Activated naive CD4-positive, alpha-beta T cell treated with anti-CD3 and anti-CD28 coated beads, Interleukin-2, amount 50 U/mL, for 72 hours (primary cell): Measurements from ENCODE around the gene CYLD. TPM values are rescaled to one million over a fixed set of nuclear protein-coding genes. Genes with fewer than 3 reads are reported as not detected.

Source experiments
- ATAC-seq, 2 donors: fragments of 150-1000 bp; cut with Tn5 transposase; 2 replicates each; pipeline ENCODE4 v1.10.0; 2021; ENCODE audit warnings: mild to moderate bottlenecking in 2 of 2, moderate library complexity in 2 of 2
- DNase-seq, 2 donors: peaks; one replicate each; pipeline ENCODE4 v3.0.0; 2021 to 2022; ENCODE audit warnings: low spot score in 2 of 2
- H3K27ac Mint-ChIP-seq, 2 donors: one replicate each; pipeline ENCODE4 v1.8.0; 2022; ENCODE audit warnings: mild to moderate bottlenecking in 2 of 2, mixed read lengths in 2 of 2
- H3K36me3 Mint-ChIP-seq, 2 donors: one replicate each; pipeline ENCODE4 v1.8.0; 2022; ENCODE audit warnings: mixed read lengths in 2 of 2
- H3K9me3 Mint-ChIP-seq, 2 donors: one replicate each; pipeline ENCODE4 v1.8.0; 2022; ENCODE audit warnings: mixed read lengths in 2 of 2
- total RNA-seq, 2 donors: library from RNA; stranded (reverse); gene quantifications; one replicate each; pipeline ENCODE4 v1.2.3, GENCODE V29; 2022

Gene CYLD
- total RNA-seq, 2 donors from 2014 or later, result 88.2 to 92.9 TPM

DNA sequence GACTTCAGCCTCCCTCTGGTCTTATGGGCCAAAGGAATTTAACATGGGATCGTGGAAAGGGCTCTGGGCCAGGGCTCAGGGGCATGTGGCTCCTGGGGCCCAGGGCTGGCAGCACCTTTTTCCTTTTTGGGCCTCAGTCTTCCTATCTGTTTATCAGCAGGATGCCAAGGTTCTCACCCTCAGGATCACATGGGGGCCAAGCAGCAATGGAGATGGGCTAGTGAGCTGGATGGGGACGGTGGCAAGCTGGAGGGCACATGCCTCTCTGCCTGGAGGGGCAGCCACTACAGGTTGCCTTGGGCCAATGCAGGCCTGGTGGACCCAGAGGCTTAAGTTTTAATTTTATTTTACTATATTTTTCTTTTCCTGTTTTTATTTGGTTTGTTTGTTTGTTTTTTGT lies 95.4 kb downstream of the CYLD start:
- H3K27ac Mint-ChIP-seq, result no peak overlapping the region
- ATAC-seq (no peak), DNase-seq (no peak)
- no peaks in the 10 kb centered on the region for H3K9me3 Mint-ChIP-seq
- H3K36me3 Mint-ChIP-seq, result no peaks in the 10 kb centered on the region

DNA sequence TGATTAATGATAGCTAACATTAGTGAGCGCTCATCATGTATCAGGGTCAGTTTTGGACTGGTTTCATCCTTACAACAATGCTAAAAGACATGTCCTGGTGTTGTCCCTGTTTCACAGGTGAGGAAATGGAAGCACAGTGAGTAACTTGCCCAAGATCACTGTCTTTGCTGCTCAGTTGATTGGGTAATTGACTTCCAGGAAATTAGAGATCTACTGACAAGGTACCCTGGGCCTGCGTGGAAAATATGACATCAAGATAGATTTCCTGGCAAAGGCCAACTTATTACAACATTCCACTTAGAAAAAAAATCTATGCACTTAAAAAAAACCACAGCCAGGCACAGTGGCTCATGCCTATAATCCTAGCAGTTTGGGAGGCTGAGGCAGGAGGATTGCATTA lies 96.3 kb downstream of the CYLD start:
- Mint-ChIP-seq H3K9me3 (no peaks in the 10 kb centered on the region), H3K27ac (no peak overlapping the region), H3K36me3 (no peaks in the 10 kb centered on the region)
- ATAC-seq, result peak in 1 of 2 donors; percentile 42
- no peak for DNase-seq

DNA sequence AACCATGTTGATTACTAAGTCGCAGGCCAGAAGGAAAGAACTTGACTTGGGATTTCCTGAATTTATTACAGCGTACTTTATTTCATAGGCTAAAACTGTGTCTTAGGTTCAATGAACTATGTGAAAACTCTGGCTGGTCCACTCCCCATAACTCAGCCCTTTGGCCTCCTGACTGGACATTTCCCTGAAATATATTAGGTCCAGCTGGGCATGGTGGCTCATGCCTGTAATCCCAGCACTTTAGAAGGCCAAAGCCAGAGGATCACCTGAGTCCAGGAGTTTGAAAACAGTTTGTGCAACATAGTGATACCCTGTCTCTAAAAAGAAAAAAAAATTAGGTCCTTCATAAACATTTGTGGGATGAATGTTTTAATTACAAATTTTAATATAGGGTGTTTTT lies 97.0 kb downstream of the CYLD start:
- DNase-seq, result no peak
- H3K9me3 Mint-ChIP-seq, result no peaks in the 10 kb centered on the region
- ATAC-seq, result no peak
- no peaks in the 10 kb centered on the region for H3K36me3 Mint-ChIP-seq
- no peak overlapping the region for H3K27ac Mint-ChIP-seq

DNA sequence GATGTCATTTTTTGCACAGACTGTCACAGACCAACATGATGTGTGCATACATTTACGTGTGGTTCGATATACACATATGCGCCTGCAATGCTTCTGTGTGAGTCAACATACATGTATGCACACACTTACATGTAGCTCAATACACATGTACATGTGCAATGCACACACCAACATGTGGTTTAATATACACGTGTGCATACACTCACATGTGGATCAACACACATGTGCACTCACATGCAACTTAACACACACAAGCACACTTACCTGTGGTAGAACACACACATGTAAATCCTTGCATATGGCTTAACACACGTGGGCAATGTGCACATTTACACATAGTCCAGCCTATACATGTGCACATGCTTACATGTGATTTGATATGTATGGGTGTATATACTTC lies 97.5 kb downstream of the CYLD start:
- no peaks in the 10 kb centered on the region for H3K9me3 Mint-ChIP-seq
- H3K27ac Mint-ChIP-seq, result no peak overlapping the region

DNA sequence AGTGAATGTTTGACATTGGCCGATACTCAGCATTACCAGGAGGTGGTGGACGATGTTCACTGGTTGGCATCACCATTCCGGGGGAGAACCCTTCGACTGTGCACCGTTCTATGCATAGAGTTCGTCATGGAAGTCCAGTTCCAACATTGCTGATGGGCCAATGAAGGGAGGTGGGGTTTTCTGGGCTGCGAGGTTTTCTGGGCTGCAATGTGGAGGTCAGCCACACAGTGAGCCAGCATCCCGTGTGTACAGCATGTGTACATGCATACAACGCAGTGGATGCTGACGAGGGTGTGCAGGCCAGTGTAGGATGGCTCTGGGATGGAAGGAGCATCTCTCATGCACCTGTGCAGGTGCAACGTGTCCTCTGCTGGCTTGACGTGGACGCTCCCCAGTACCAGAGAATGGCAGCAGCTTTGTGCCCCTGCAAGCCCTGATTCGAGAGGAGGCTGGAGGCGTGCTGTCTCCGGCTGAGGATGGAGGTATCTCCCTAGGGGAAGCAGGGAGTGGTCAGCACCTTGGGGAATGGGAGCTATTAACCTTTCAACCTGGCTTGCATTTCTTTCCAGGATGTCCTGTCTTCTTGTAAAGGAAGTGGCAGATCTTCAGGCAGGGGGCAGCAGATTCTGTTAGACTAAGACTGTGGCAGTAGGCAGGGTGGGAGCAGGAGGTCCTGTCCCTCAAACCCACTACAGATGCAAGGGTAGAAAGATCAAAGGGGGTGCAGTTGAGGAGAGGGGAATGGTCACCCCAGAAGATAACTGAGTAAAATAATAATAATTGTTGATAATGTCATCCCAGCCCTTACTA lies 98.2 kb downstream of the CYLD start:
- Mint-ChIP-seq H3K36me3 (no peaks in the 10 kb centered on the region), H3K27ac (no peak overlapping the region), H3K9me3 (no peaks in the 10 kb centered on the region)
- DNase-seq (no peak), ATAC-seq (no peak)

More for the DNA sequence above, 97.5 kb downstream of the CYLD start:
- no peak for ATAC-seq
- no peak for DNase-seq
- H3K36me3 Mint-ChIP-seq, result no peaks in the 10 kb centered on the region

DNA sequence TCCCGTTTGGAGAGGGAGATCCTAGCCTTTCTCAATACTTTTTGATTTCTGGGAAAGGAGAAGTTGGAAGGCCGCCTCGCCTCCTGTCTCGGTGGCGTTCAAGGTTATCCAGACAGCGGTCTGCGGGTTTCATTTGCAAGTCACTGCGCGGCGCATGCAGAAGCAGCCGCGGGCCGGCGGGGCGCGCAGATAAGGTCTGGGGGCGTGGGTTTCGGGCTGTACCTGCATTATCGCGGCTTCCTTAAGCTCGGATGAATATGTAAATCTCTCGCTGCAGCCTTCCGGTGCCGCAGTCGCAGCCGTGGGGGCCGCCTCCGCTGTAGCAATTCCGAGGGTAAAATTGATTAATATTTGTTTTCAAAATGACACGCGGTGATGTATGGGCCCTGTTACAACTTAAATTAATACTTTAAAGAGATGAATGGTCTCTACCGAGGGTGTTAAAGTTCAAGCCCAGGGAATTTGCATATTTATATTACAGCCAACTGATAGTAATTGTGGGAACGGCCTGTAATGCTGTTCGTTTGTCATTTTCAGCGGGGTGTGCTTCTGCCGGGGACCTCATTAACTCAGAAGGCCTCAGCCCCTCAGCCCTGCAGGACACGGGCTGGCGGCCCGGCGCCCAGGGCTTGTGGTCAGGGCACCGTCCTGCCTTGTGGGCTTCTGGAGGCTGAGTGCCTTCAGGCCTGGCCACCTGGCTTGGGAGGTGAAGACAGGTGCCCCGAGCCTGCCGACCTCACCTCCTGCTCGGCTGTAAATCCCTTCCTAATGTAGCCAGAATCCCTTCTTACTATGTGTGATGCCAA lies 99.4 kb downstream of the CYLD start:
- Mint-ChIP-seq H3K9me3 (no peaks in the 10 kb centered on the region), H3K27ac (no peak overlapping the region), H3K36me3 (no peaks in the 10 kb centered on the region)
- DNase-seq (peak in 1 of 2 donors; percentile 20), ATAC-seq (peak; percentile 42 to 67)

DNA sequence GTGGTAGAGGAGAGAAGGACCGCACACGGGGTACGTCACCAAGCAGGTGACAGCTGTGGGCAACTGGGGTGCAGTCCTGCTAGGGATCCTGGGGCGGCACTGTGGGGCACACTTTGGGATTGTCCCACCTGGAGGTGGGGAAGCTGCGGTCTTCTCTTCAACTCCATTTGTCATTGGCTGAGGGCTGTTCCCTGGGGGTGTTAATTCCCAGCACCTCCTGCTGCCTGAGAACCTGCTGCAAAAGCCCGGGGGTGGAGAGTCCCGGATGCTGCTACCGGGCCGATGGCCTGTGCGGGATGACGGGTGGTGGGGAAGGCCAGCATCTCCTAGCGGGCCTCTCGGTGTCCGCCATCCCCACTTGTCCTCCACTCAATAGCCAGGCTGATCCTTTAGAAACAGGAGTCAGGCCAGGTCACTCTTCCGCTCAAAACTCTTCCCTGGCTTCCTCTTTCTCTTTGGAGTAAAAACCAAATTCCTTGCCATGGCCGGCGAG lies 100.2 kb downstream of the CYLD start:
- Mint-ChIP-seq H3K9me3 (no peaks in the 10 kb centered on the region), H3K36me3 (no peaks in the 10 kb centered on the region), H3K27ac (peak overlapping the region in 1 of 2 donors; percentile 28)
- DNase-seq (no peak), ATAC-seq (no peak)

DNA sequence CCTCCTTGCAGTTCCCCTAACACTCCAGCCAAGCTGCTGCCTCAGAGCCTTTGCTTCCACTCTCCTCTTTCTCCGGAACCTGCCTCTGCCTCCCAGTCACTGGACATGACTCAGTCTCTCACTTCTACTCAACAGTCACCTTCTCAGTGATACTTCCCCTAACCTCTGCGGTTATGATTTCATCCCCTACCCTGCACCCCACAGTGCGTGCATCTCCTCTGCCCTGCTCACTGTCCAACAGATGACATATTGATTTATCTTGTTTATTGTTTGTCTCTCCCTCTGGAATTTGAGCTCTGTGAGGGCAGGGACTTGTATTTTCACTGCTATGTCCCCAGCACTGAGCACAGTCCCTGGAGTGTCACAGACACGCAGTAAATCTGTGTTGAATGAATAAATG lies 100.7 kb downstream of the CYLD start:
- Mint-ChIP-seq H3K9me3 (no peaks in the 10 kb centered on the region), H3K36me3 (no peaks in the 10 kb centered on the region), H3K27ac (peak overlapping the region in 1 of 2 donors; percentile 28)
- DNase-seq (no peak), ATAC-seq (peak; percentile 84 to 91)

DNA sequence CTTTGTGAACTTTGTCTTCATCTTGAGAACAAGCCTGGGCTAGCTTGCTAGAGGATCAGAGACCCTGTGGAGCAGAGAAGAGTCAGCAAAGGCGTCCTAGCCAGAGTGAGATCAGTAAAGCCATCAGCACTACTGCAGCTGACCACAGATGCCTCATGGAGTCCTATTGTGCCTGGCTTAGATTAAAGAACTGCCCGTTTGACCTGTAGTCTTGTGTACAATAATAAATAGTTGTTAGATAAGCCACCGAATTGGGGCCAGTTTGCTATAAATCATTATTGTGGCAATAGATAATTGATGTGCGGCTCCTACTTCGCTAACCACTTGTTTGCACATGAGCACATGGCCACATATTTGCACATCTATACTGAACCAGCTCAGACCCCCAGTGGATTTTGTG lies 103.0 kb downstream of the CYLD start:
- no peaks in the 10 kb centered on the region for H3K9me3 Mint-ChIP-seq
- DNase-seq (no peak), ATAC-seq (no peak)
- no peak overlapping the region for H3K27ac Mint-ChIP-seq
- H3K36me3 Mint-ChIP-seq, result no peaks in the 10 kb centered on the region

DNA sequence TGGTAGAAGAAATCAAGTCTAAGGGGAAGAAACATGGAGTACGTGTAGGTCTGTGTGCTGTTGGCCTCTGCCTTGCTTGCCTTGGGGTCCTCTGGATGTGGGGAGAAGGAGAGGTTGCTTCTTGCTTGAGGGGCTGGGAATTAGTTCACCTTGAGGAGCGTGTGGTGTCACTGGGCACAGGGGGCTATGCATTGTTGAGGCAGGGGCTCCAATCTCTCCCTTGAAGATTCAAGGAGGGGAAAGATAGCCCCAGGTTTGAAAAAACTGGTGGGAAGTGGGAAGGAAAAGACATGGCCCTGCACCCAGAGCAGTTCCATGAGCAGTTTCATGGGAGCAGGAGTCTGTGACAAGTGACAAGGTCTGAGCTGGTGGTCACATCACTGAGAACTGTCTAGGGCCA lies 103.4 kb downstream of the CYLD start:
- Mint-ChIP-seq H3K9me3 (no peaks in the 10 kb centered on the region), H3K36me3 (no peaks in the 10 kb centered on the region), H3K27ac (no peak overlapping the region)
- ATAC-seq (no peak), DNase-seq (no peak)

DNA sequence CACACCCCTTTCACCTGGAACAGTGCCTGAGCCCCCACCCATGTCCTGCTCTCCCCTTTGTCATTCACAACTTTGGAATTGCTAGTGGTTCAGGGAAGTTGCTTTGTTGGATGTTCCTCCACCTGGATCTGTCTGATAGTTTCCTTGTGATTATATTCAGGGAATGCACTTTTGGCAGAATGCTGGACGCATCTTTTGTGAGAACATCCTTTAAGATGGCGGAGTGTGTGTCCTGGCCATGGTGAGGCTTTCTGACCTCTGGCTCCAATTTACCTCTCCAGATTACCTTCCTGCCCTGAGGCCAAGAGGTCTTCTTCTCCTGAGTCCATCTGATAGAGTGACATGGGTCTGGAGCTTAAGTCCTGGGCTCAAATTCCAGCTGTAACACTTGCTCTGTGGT lies 104.6 kb downstream of the CYLD start:
- DNase-seq (no peak), ATAC-seq (no peak)
- no peak overlapping the region for H3K27ac Mint-ChIP-seq
- H3K36me3 Mint-ChIP-seq, result no peaks in the 10 kb centered on the region
- H3K9me3 Mint-ChIP-seq, result no peaks in the 10 kb centered on the region

DNA sequence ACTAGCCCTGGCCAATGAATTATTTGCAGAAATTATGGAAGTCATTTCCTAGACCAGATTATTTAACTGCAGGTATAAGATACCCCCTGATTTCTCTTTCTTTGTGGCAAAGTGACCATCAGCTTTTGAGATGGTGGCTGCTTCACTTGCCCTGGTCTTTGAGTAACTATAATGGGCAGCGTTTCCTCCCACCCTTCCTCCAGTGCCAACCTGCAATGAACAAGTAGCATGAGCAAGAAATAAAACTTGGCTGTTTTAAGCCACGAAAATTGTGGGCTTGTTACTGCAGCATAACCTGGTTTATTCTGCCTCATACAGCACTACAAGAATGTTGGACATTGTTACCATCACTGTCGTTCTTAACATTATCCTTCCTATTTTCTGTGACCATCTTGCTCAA lies 105.3 kb downstream of the CYLD start:
- ATAC-seq (no peak), DNase-seq (no peak)
- no peaks in the 10 kb centered on the region for H3K9me3 Mint-ChIP-seq
- no peaks in the 10 kb centered on the region for H3K36me3 Mint-ChIP-seq
- H3K27ac Mint-ChIP-seq, result no peak overlapping the region

DNA sequence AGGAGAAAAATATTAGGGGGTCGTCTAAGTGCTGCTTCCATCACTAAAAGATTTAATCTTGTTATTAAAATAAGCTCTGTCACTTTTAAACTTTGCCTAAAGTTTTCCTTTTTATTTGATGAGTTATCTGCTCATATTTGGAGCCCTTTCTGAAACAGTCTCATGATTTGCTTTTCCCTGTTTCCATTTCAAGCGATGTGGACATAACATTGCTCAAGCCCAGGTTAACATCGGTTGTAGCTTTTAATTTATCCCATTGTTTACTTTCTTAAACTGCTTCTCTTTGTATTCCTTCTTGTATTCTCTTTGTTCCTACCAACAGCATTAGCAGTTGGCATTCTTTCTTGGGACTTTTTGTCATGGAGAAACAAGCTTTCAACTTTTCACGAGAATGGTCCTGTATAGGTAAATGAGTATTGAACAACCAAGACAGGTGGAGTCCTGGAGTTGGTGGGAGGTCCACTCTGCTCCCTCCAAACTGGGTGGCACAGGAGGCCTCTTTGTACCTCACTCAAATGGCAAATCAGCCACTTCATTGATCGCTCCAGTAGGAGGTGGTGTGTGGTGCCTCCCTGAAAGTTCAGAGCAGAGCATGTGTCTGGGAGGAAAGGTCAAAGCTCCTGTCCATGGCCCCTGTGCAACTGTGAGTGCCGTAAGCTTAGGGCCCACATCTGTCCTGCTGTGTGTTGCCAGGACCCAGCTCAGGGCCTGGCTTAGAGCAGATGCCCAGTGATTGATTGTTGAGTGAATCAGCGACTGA lies 107.0 kb downstream of the CYLD start:
- Mint-ChIP-seq H3K9me3 (no peaks in the 10 kb centered on the region), H3K27ac (no peak overlapping the region), H3K36me3 (no peaks in the 10 kb centered on the region)
- no peak for ATAC-seq
- no peak for DNase-seq

Other genes with a start within 250 kb of the CYLD start
- gene NKD1, start 193.7 kb upstream of the CYLD start, total RNA-seq, result 1 to 10 TPM; 1.4 to 2.1 TPM
- gene SNX20, start 60.8 kb upstream of the CYLD start, total RNA-seq, result 10 to 100 TPM; 36.7 to 48.4 TPM
- 1 to 10 TPM in 1 of 2 donors, under 1 TPM in 1; 0.59 to 5.1 TPM for gene NOD2, start 48.5 kb upstream of the CYLD start, total RNA-seq